ENCODE data around the gene OXGR1.

The OXGR1 gene

GRCh38 chr13:97023117-97023516 lies 28.8 kb upstream of the OXGR1 start:
- TF ChIP-seq REST (IDR thresholded peaks at IDR 0.05; ENCODE audit: insufficient replicate concordance, low read depth): no peak
- TF ChIP-seq POLR2AphosphoS5 (IDR thresholded peaks at IDR 0.05; ENCODE audit: low read depth): no peak
- TF ChIP-seq SPI1 (IDR thresholded peaks at IDR 0.05; ENCODE audit: borderline replicate concordance, low read depth): no peak
- no peak for TF ChIP-seq CTCF (IDR thresholded peaks at IDR 0.05; ENCODE audit: insufficient read depth, low read length)
- TF ChIP-seq GABPA (IDR thresholded peaks at IDR 0.05; ENCODE audit: low read depth): no peak
- Histone ChIP-seq H3K27ac (replicated peaks) (no peak overlapping the region), H3K27me3 (ENCODE audit: insufficient read depth, poor library complexity, severe bottlenecking) (peaks cover 9% of the 10 kb centered on the region), H3K4me3 (replicated peaks; ENCODE audit: insufficient read depth, low read length) (no peak overlapping the region)
- DNase-seq (ENCODE audit: low read depth in 1 of 2, low spot score in 1 of 2): no peak

GRCh38 chr13:97021241-97021640 lies 27.0 kb upstream of the OXGR1 start:
- no peak overlapping the region for H3K27ac ChIP-seq (replicated peaks)
- peaks cover 9% of the 10 kb centered on the region for H3K27me3 ChIP-seq (ENCODE audit: insufficient read depth, poor library complexity, severe bottlenecking)
- H3K4me3 ChIP-seq (replicated peaks; ENCODE audit: insufficient read depth, low read length): no peak overlapping the region
- DNase-seq (ENCODE audit: low read depth in 1 of 2, low spot score in 1 of 2): no peak
- TF ChIP-seq POLR2AphosphoS5 (IDR thresholded peaks at IDR 0.05; ENCODE audit: low read depth): no peak

GRCh38 chr13:97020689-97021240 lies 26.5 kb upstream of the OXGR1 start:
- H3K4me3 ChIP-seq (replicated peaks; ENCODE audit: insufficient read depth, low read length): no peak overlapping the region
- H3K27me3 ChIP-seq (ENCODE audit: insufficient read depth, poor library complexity, severe bottlenecking): peaks cover 9% of the 10 kb centered on the region
- no peak for DNase-seq (ENCODE audit: low read depth in 1 of 2, low spot score in 1 of 2)
- no peak overlapping the region for H3K27ac ChIP-seq (replicated peaks)
- TF ChIP-seq POLR2AphosphoS5 (IDR thresholded peaks at IDR 0.05; ENCODE audit: low read depth): no peak
- no peak for TF ChIP-seq SPI1 (IDR thresholded peaks at IDR 0.05; ENCODE audit: borderline replicate concordance, low read depth)
- no peak for TF ChIP-seq GABPA (IDR thresholded peaks at IDR 0.05; ENCODE audit: low read depth)
- no peak for TF ChIP-seq REST (IDR thresholded peaks at IDR 0.05; ENCODE audit: insufficient replicate concordance, low read depth)
- TF ChIP-seq CTCF (IDR thresholded peaks at IDR 0.05; ENCODE audit: insufficient read depth, low read length): no peak

GRCh38 chr13:97020194-97020593 lies 25.9 kb upstream of the OXGR1 start:
- no peak overlapping the region for H3K4me3 ChIP-seq (replicated peaks; ENCODE audit: insufficient read depth, low read length)
- TF ChIP-seq REST (IDR thresholded peaks at IDR 0.05; ENCODE audit: insufficient replicate concordance, low read depth) (no peak), POLR2AphosphoS5 (IDR thresholded peaks at IDR 0.05; ENCODE audit: low read depth) (no peak), GABPA (IDR thresholded peaks at IDR 0.05; ENCODE audit: low read depth) (no peak), CTCF (IDR thresholded peaks at IDR 0.05; ENCODE audit: insufficient read depth, low read length) (no peak), SPI1 (IDR thresholded peaks at IDR 0.05; ENCODE audit: borderline replicate concordance, low read depth) (no peak)
- no peak for DNase-seq (ENCODE audit: low read depth in 1 of 2, low spot score in 1 of 2)
- H3K27me3 ChIP-seq (ENCODE audit: insufficient read depth, poor library complexity, severe bottlenecking): peaks cover 9% of the 10 kb centered on the region
- no peak overlapping the region for H3K27ac ChIP-seq (replicated peaks)

All from HL-60 (cell line).